ENCODE data around the gene ENTR1.

DNA sequence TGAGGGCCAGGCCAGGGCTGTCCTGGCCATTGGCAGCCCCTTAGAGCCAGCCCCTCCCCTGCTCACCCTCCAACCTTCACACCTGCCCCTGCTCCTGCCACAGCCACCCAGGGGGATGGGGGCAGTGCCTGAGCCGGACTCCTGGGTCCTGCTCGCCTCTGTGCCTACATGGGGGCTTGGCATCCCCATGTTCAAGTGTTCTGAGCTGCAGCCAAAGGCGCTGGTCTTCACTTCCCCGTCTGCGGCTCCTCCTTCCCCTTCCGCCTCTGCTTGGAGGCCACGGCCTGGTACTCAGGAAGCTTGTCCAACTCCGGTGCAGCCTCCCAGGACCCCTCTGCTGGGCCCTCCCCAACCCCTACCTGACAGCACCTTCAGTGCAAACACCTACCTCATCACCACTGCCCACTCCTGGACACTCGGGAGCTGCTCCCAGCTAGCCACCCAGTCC lies 44.6 kb downstream of the ENTR1 start:
- TF ChIP-seq MAZ (IDR thresholded peaks at IDR 0.05; ENCODE audit: borderline replicate concordance, low read depth, low read length) (no peak), MAZ (CRISPR knock-in tag; IDR thresholded peaks at IDR 0.05; ENCODE audit: low read depth) (no peak), POLR2A (IDR thresholded peaks at IDR 0.05; ENCODE audit: insufficient read depth in 1 of 2, low read depth in 2 of 2, low read length in 2 of 2) (no peak), MYC (CRISPR knock-in tag; IDR thresholded peaks at IDR 0.05; ENCODE audit: borderline replicate concordance) (no peak), MXI1 (IDR thresholded peaks at IDR 0.05; ENCODE audit: borderline replicate concordance, low read depth, low read length) (no peak), ZBTB34 (CRISPR knock-in tag; IDR thresholded peaks at IDR 0.05) (no peak), CREB1 (IDR thresholded peaks at IDR 0.05) (no peak), CREB1 (CRISPR knock-in tag; IDR thresholded peaks at IDR 0.05) (no peak), EZH2 (conservative IDR thresholded peaks at IDR 0.05; ENCODE audit: low read depth, low read length) (no peak), ZFYVE20 (CRISPR knock-in tag; IDR thresholded peaks at IDR 0.05; ENCODE audit: borderline replicate concordance, low read depth) (no peak), KAT2B (IDR thresholded peaks at IDR 0.05; ENCODE audit: borderline replicate concordance, low read depth, low read length) (no peak), NBN (conservative IDR thresholded peaks at IDR 0.05) (no peak), RFX5 (IDR thresholded peaks at IDR 0.05; ENCODE audit: low read depth, low read length) (no peak)
- TF ChIP-seq, protein P1, sequence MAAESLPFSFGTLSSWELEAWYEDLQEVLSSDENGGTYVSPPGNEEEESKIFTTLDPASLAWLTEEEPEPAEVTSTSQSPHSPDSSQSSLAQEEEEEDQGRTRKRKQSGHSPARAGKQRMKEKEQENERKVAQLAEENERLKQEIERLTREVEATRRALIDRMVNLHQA (CRISPR knock-in tag; IDR thresholded peaks at IDR 0.05): no peak
- TF ChIP-seq, protein P2, sequence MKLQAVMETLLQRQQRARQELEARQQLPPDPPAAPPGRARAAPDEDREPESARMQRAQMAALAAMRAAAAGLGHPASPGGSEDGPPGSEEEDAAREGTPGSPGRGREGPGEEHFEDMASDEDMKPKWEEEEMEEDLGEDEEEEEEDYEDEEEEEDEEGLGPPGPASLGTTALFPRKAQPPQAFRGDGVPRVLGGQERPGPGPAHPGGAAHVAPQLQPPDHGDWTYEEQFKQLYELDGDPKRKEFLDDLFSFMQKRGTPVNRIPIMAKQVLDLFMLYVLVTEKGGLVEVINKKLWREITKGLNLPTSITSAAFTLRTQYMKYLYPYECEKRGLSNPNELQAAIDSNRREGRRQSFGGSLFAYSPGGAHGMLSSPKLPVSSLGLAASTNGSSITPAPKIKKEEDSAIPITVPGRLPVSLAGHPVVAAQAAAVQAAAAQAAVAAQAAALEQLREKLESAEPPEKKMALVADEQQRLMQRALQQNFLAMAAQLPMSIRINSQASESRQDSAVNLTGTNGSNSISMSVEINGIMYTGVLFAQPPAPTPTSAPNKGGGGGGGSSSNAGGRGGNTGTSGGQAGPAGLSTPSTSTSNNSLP (IDR thresholded peaks at IDR 0.05; ENCODE audit: low read depth, low read length): no peak
- TF ChIP-seq, protein P3, sequence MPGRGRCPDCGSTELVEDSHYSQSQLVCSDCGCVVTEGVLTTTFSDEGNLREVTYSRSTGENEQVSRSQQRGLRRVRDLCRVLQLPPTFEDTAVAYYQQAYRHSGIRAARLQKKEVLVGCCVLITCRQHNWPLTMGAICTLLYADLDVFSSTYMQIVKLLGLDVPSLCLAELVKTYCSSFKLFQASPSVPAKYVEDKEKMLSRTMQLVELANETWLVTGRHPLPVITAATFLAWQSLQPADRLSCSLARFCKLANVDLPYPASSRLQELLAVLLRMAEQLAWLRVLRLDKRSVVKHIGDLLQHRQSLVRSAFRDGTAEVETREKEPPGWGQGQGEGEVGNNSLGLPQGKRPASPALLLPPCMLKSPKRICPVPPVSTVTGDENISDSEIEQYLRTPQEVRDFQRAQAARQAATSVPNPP (CRISPR knock-in tag; IDR thresholded peaks at IDR 0.05): no peak

Measured in HepG2 (cell line).